ENCODE results near the gene SRCIN1.
"Not testable (repeated sequence)": the region's sequence is repeated elsewhere in the genome, so short reads cannot be mapped to it uniquely, and the experiment has no call there.

The SRCIN1 gene, protein sequence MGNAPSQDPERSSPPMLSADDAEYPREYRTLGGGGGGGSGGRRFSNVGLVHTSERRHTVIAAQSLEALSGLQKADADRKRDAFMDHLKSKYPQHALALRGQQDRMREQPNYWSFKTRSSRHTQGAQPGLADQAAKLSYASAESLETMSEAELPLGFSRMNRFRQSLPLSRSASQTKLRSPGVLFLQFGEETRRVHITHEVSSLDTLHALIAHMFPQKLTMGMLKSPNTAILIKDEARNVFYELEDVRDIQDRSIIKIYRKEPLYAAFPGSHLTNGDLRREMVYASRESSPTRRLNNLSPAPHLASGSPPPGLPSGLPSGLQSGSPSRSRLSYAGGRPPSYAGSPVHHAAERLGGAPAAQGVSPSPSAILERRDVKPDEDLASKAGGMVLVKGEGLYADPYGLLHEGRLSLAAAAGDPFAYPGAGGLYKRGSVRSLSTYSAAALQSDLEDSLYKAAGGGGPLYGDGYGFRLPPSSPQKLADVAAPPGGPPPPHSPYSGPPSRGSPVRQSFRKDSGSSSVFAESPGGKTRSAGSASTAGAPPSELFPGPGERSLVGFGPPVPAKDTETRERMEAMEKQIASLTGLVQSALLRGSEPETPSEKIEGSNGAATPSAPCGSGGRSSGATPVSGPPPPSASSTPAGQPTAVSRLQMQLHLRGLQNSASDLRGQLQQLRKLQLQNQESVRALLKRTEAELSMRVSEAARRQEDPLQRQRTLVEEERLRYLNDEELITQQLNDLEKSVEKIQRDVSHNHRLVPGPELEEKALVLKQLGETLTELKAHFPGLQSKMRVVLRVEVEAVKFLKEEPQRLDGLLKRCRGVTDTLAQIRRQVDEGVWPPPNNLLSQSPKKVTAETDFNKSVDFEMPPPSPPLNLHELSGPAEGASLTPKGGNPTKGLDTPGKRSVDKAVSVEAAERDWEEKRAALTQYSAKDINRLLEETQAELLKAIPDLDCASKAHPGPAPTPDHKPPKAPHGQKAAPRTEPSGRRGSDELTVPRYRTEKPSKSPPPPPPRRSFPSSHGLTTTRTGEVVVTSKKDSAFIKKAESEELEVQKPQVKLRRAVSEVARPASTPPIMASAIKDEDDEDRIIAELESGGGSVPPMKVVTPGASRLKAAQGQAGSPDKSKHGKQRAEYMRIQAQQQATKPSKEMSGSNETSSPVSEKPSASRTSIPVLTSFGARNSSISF

DNA sequence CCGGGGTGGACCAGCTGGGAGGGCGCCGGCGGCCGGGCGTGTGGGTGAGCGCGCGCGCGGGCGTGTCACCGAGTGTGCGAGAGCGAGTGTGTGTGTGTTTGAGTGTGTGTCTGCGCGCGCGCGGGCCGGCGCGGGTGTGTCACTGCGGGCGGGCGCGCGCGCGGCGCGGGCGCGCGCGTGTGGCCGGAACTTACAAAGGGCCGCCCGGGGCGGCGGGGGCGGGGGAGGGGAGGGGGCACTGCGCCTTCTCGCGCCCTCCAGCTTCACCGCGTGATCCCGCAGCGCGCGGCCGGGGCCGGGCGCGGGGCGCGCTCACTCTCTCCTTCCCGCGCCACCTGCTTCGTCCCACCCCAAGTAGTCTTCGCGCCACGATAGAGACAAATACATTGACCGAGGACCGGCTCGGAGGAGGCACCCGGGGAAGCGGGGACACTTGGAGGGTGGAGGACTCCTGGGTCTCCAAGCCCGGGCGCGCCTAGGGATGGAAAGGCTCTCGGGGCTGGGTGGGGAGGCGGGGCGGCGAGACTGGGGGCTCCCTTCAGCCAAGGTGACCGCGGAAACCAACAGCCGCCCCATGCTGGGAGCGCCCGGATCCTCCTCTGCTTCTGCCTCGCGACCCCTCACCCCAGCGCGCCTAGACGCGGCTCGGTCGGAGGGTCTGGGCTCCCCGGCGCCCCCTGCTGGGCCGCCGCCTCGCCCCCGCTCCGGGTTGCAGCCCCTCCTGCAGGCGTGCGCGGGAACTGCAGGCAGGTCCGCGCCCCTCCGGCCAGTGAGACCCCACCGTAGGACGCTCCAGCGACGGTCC lies at the start of gene SRCIN1:
Gene SRCIN1, minus strand, starts transcription at position 112 of the 805 bp plus-strand sequence. CDS start 247 bp downstream, outside the sequence.
- DNase-seq: peak; percentile 41

DNA sequence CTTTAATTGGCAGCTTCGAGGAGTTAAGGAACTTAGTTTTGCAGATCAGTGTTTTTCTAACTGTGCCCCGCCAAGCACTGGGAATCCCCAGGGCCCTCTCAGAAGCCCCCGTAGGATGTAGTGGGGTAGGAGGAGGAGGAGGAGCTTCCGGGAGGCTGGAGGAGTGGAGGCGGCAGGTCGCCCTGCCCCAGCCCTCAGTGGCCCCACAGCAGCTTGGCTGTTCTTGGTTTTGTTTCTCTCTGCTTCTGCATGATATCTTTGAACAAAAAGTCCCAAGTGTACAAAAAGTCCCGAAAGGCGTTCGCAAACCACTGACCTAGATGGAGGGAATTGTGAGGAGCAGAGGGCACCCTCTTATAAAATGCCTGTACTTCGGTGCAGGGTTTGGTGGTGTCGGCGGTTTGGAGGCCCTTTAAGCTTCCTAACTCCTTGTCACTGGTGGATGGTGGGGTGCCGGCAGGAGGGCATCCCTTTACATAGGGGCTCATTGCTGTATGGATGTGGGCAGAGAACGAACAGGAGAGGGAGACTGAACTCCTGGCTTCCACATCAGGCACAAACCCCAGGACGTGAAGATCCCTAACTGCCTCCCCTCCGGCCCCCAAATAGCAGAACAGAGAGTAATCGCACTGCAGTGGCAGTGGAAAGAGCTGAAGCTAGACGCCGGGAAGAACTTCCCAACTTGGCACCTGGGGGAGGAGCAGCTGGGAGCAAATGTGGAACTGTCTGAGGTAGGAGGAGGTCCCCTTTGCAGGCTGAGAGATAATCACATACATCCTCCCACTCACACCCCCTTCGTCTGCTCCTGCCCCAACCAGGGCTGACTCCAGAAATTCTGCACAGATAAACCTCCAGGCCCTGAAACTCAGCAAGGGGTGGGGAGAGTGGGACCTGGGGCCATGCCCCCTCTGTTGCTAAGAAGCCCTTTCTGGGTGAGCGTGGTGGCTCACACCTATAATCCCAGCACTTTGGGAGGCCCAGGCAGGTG lies 49.0 kb upstream of the SRCIN1 start:
- no peak for DNase-seq

DNA sequence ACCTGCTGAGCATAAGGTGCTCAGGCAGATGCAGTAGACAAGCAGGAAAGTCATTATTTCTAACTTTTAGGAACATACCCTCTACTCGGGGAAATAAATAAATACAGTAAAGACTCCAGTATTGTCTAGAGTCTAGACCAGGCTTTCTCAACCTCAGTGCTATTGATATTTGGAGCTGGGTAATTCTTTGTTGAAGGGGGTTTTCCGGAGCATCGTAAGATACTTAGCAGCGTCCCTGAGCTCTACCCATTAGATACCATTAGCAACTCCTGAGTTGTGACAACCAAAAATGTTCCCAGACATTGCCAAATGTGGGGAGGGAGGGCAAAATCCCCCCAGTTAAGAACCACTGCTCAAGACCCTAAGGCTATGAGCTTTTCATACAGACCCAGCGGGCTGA lies 47.9 kb upstream of the SRCIN1 start:
- no peak for DNase-seq

DNA sequence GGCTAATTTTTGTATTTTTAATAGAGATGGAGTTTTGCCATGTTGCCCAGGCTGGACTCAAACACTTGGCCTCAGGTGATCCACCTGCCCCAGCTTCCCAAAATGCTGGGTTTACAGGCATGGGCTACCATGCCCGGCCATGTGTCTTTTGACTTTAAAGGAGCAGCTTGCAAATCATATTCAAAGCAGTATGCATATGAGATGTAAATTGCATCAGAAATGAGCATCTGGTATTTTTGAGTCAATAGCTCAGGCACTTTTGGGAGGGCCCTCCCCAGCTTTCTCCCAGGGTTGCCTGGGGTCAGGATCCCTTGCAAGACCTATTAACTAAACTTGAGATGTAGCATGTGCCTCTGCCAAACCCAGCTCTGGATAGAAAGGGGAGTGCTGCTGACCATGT lies 47.5 kb upstream of the SRCIN1 start:
- no peak for DNase-seq

GRCh38 chr17:38650653-38651173 lies 45.0 kb upstream of the SRCIN1 start:
- DNase-seq: not testable (repeated sequence)

DNA sequence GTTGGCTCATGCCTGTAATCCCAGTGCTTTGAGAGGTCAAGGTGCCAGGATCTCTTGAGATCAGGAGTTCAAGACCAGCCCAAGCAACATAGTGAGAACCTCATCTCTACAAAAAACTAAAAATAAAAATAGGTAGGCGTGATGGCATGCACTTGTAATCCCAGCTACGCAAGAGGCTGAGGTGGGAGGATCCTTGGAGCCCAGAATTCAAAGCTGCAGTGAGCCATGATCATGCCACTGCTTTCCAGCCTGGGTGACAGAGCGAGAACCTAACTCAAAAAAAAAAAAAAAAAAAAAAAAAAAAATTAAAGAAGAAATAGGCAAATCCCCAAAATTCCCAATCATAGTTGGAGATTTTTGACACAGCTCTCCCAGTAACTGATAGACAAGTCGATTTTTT lies 32.2 kb upstream of the SRCIN1 start:
- DNase-seq: no peak

DNA sequence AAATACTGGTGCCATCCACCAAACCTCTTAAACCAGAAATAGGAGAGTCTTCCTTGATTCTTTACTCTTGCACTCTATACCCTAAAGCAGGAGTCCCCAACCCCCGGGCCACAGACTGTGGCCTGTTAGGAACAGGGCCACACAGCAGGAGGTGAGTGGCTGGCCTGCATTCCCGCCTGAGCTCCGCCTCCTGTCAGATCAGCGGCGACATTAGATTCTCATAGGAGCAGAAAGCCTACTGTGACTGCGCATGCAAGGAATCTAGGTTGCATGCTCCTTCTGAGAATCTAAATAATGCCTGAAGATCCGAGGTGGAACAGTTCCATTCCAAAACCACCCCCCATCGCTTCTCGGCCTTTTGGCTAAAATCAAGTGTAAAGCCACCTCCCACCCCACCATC lies 30.3 kb upstream of the SRCIN1 start:
- DNase-seq: peak; percentile 16

GRCh38 chr17:38632334-38632733 lies 26.6 kb upstream of the SRCIN1 start:
- peak; percentile 23 for DNase-seq

DNA sequence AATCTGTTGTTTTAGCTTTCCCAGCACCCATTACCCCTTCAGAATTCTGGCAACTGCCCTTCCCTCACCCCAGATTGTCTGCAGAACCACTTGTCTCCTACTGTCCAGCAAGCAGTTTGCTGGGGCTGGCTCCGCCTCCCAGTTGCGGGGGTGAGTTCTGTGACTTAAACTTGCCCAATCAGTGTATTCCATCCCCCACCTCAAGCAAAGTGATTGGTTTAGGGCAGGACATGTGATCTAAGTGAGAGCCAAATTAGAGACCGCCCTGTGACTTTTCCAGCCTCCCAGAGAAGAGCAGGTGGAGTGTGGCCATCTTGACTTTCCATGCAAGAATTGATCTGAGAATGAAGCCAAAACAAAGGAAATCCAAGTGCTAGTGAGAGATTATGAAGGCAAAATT lies 22.7 kb upstream of the SRCIN1 start:
- no peak for DNase-seq

GRCh38 chr17:38627957-38628356 lies 22.2 kb upstream of the SRCIN1 start:
- DNase-seq: no peak

GRCh38 chr17:38626606-38627226 lies 21.0 kb upstream of the SRCIN1 start:
- not testable (repeated sequence) for DNase-seq

GRCh38 chr17:38625482-38625881 lies 19.7 kb upstream of the SRCIN1 start:
- DNase-seq: no peak

DNA sequence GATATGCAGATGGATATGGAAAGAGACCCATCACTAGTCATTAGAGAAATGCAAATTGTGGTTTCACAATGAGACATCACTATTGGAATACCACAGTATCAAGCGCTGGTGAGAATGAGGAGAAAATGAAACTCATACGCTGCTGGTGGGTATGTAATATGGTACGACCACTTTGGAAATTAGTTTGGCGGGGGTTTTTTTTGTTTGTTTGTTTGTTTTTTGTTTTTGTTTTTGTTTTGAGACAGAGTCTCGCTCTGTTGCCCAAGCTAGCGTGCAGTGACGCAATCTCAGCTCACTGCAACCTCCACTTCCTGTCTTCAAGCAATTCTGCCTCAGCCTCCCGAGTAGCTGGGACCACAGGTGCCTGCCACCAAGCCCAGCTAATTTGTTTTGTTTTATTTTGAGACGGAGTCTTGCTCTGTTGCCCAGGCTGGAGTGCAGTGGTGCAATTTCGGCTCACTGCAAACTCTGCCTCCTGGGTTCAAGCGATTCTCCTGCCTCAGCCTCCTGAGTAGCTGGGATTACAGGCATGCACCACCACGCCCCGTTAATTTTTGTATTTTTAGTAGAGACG lies 19.1 kb upstream of the SRCIN1 start:
- DNase-seq: not testable (repeated sequence)

DNA sequence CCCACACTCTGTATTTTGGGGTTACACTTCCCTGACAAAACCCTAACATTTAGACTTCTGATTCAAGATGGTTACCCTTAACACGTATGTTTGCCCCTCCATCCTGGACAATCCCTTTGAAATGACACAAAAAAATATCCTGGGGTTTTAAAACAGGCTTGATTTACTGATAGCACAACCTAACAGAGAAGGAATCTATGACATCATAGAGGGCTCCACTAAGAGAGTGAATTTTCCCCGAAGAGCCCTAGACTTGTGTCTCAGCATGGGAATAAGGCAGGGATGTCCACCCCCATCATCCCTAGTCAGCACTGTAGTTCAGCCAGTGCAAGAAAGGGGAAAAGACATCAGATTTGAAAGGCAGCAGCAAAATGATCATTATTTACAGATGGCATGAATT lies 15.8 kb upstream of the SRCIN1 start:
- no peak for DNase-seq

GRCh38 chr17:38620551-38621277 lies 15.0 kb upstream of the SRCIN1 start:
- DNase-seq: no peak

DNA sequence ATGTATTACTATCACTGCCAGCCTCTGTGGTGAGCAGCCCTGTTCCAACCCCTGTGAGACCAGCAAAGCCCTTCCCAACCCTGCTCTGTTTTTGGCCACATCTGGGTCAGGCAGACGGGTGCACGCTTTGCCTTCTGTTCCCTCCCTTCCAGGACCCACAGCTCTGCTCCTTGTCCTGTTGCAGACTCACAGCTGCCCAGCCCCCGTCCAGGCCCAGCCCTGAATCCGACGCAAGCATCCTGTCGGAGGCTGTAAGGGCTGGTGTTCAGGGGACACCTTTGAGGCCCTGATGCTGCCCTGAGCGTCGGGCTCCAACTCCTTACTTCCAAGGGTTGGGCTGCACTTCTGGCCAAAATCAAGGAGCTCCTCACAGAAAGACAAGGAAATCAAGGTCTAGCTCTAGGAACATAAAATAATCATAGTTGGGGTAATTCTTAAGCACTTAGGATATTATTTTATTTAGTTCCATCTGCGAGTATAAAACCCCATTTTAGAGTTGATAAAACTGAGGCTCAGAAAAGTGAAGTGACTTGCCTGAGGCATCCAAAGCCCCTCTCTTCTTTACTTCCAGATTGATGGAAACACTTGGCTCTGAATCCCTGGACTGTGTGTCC lies 14.3 kb upstream of the SRCIN1 start:
- no peak for DNase-seq

DNA sequence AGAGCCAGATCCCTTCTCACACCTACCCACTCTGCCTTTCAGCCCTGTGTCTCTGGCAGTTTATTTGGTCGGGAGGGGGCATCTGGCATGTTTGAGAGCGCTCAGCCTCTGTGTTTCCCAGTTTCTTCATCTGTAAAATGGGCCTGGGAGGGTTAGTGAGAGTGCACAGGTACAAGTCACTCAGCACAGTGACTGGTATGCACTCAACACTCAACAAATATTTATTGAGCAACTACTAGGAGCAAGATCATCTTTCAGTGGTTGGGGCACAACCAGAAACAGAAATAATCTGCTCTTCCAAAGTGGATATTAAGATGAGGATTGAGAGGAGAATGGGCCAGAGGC lies 13.7 kb upstream of the SRCIN1 start:
- DNase-seq: no peak

GRCh38 chr17:38617967-38618760 lies 12.4 kb upstream of the SRCIN1 start:
- DNase-seq: peak; percentile 28

Data from NCI-H510A treated with DMSO at 0.1 percent for 48 hours (cell line).